Esophagus (tissue), 2 donors: Measurements from ENCODE around the gene REEP6. TPM values are rescaled to one million over a fixed set of nuclear protein-coding genes. Genes with fewer than 3 reads are reported as not detected.
"Not testable (repeated sequence)": the region's sequence is repeated elsewhere in the genome, so short reads cannot be mapped to it uniquely, and the experiment has no call there.

Experiments used
- H3K27ac ChIP-seq, 2 donors: one replicate each; pipeline ENCODE4 v1.5.1; 2013; ENCODE audit warnings: low read depth in 2 of 2, mild to moderate bottlenecking in 2 of 2, inconsistent platforms in 1 of 2, low read length in 1 of 2, moderate library complexity in 1 of 2
- H3K27me3 ChIP-seq, 2 donors: one replicate each; pipeline ENCODE4 v1.6.1; 2013; ENCODE audit warnings: low read length in 2 of 2, control low read depth in 1 of 2, mild to moderate bottlenecking in 1 of 2; ENCODE audit not compliant: insufficient read depth in 2 of 2, control insufficient read depth in 1 of 2
- H3K36me3 ChIP-seq, 2 donors: one replicate each; pipeline ENCODE4 v1.6.1; 2013; ENCODE audit warnings: low read length in 1 of 2; ENCODE audit not compliant: control insufficient read depth in 2 of 2, insufficient read depth in 2 of 2
- H3K4me1 ChIP-seq, 2 donors: one replicate each; pipeline ENCODE4 v1.6.1; 2013; ENCODE audit warnings: low read length in 1 of 2; ENCODE audit not compliant: control insufficient read depth in 2 of 2, insufficient read depth in 2 of 2
- H3K4me3 ChIP-seq, 2 donors: one replicate each; pipeline ENCODE4 v1.5.1; 2013; ENCODE audit warnings: low read length in 2 of 2, mild to moderate bottlenecking in 2 of 2, low read depth in 1 of 2, moderate library complexity in 1 of 2
- H3K9me3 ChIP-seq, 2 donors: one replicate each; pipeline ENCODE4 v1.6.1; 2013; ENCODE audit warnings: mild to moderate bottlenecking in 2 of 2, low read depth in 1 of 2, low read length in 1 of 2, moderate library complexity in 1 of 2; ENCODE audit not compliant: control insufficient read depth in 2 of 2, insufficient read depth in 1 of 2
- WGBS, 2 donors: extraction: QIAGEN DNeasy Blood & Tissue Kit; methylation state at CpG; one replicate each; pipeline ENCODE4 v1.1.7; 2013; 5-methylcytosine and 5-hydroxymethylcytosine counted together
- polyA plus RNA-seq, 2 donors: library from polyadenylated mRNA; stranded (reverse); fragments of 200-250 nt; gene quantifications; one replicate each; pipeline ENCODE4 v1.2.3, GENCODE V29; 2013
- donor health status: healthy with polysubstance abuse.
- donor health status: Bipolar disorder and iron deficiency.

The REEP6 gene
- polyA plus RNA-seq, 2 donors, result 10.1 to 14.4 TPM

DNA sequence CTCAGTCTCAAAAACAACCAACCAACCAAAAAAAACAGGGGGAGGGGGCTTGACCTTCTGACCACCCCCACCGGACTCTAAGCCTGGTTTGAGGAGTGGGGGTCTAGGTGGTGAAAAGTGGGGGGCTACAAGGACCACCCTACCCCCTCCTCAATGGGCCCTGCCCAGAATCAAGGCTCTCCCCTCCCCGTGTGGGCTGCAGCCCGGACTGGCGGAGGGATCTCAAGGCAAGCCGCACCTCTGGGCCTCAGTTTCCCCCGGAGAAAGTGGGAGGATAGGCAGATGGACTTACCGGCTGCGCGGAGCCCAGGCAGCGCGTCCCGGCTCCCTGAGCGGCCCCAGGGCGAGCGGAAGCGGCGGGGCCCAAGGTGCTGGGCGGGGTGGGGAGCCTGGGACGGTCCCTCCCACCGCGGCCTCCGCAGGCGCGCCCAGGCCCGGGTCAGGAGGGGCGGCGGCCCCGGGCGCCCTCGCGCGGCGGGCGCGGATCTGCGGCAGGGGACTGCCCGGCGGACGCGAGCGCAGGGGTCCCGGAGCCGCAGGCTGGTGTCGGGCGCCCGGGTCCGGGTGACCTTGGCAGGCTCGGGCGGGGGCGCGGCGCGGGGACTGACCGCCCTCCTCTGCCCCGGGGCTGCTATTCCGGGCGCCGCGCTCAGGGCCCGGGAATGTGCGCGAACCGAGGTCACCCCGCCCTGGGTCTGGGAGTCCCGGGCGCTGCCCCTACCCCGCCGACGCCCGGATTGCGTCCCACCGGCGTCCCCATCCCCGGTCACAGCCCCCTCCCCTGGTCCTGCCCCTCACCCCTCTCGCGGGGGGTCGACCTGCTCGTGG is 21.9 kb downstream of the REEP6 start, which contains the start of gene ADAMTSL5:
Gene ADAMTSL5, minus strand, starts transcription at position 349 of the 828 bp plus-strand sequence. CDS start 2,076 bp downstream, outside the sequence.
- Histone ChIP-seq H3K4me3 (peak within 1 kb of the TSS; percentile 50 to 58), H3K27ac (peak within 1 kb of the TSS; percentile 69 to 80), H3K4me1 (peaks cover 5 to 19% of the 10 kb centered on the region in 2 donors)

DNA sequence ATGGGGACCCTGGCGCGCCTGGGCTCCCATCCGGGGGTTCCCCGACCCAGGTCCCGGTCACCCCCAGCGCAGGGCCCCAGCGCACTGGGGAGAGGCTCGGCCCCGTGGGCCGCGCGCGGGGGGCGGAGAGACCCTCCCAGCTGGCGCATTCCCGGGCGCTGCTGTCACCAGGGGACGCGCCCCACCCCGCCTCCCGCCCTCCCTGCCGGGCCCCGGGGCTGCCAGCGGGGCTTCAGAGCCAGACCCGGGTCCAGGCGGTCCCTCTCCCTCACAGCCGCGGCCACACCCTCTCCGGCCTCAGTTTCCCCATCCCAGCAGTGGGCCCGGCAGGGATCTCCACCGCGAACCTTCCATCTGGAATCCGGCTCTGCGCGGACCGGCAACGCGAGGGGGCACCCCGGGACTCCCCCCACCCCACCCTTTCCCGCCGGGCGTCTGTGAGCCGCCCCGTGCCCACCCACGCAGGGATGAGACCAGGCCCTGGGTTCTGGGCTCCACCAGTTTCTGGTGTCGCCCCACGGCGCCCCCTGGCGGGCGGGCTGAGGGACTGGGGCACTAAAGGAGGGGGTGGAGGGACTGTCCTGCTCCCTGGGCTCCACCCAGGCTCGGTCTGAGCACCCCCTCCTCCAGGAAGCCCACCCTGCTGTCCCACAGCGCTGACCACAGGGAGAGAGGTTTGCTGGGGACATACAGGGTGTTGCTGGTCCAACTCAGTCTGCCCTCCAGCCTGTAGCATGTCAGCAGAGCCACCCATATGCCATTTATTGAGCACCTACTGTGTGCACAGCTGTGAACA is 22.7 kb downstream of the REEP6 start:
- Histone ChIP-seq H3K27me3 (no peaks in the 10 kb centered on the region), H3K9me3 (peaks cover 0 to 4% of the 10 kb centered on the region in 2 donors), H3K4me1 (peaks cover 5 to 16% of the 10 kb centered on the region in 2 donors), H3K27ac (peak overlapping the region; percentile 69 to 80), H3K36me3 (no peaks in the 10 kb centered on the region), H3K4me3 (peak overlapping the region; percentile 50 to 58)
- WGBS, 2 donors, result 4 to 6% methylated on average over 32 to 52 of the region's 52 CpGs

More for the DNA sequence above, 21.9 kb downstream of the REEP6 start, which contains the start of gene ADAMTSL5:
- Histone ChIP-seq H3K9me3 (no peaks in the 10 kb centered on the region), H3K27me3 (no peaks in the 10 kb centered on the region), H3K36me3 (no peaks in the 10 kb centered on the region)
- WGBS, 2 donors, result 1 to 3% methylated on average over 52 to 78 of the region's 78 CpGs

DNA sequence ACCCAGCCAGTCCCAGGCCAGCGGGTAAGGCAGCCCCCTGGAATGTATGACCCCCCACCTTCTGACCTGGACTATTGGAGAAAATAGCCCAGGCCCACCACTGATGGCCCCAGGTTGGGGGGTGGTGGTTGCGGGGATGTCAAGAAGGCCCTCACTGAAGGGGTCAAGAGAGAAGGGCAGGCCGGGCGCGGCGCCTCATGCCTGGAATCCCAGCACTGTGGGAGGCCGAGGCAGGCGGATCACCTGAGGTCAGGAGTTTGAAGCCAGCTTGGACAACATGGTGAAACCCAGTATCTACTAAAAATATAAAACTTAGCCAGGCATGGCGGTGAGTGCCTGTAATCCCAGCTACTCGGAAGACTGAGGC is 23.3 kb downstream of the REEP6 start:
- Histone ChIP-seq H3K27me3 (no peaks in the 10 kb centered on the region), H3K4me3 (no peak overlapping the region), H3K9me3 (peaks cover 0 to 4% of the 10 kb centered on the region in 2 donors), H3K4me1 (peaks cover 5 to 16% of the 10 kb centered on the region in 2 donors), H3K27ac (no peak overlapping the region), H3K36me3 (no peaks in the 10 kb centered on the region)
- 49 to 66% methylated on average over 10 of the region's 10 CpGs for WGBS, 2 donors

DNA sequence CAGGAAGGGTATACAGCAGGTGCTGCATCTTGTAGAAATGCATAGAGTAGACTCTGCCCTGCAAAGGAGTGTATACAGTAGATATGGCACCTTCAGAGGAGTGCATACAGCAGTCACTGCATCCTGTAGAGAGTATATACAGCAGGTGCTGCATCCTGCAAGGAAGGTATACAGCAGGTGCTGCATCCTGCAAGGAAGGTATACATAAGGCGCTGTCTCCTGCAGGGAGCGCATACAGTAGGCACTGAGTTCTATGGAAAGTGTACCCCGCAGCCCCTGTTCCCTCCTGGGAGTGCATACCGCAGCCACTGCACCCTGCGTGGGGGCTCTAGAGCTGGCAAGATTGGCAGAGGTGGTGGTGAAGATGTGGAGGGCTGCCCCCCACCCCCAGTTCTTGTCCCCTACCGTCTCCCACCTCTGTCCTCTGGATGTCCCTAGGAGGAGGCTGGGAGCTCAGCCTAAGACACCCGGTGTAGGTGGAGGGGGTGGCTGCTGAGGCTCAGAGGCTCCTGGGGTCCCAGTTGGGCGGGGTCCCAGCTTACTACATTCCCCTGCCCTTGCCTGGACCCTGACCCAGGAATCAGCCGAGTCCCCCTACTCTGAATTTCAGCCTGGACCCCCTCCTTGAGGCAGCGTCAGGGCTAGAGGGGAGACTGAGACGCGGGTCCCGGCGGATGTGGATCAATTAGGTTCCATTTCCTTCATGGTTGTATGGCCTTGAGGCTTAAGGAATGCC is 24.2 kb downstream of the REEP6 start:
- whole genome bisulfite sequencing, 2 donors, result 66 to 71% methylated on average over 14 of the region's 14 CpGs
- Histone ChIP-seq H3K36me3 (no peaks in the 10 kb centered on the region), H3K4me1 (peaks cover 5 to 10% of the 10 kb centered on the region in 2 donors), H3K27ac (no peak overlapping the region), H3K27me3 (no peaks in the 10 kb centered on the region), H3K4me3 (no peak overlapping the region), H3K9me3 (peaks cover 0 to 4% of the 10 kb centered on the region in 2 donors)

DNA sequence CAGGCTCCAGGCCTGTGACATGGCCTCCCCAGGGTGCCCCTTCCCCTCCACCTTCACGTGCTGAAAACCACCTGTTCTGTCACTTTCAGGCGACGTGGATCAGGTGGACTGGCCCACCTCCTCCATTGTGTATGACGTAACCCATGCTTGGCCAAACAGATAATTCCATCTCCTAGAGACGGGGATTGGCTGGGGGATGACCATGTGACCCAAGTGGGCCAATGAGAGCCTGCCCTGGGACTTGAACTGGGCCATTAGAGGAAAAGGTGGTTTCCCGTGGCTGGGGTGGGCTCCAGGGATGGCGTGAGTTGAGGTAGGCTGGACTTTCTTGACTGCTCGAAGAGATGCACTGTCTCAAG is 25.4 kb downstream of the REEP6 start:
- no peaks in the 10 kb centered on the region for H3K27me3 ChIP-seq

DNA sequence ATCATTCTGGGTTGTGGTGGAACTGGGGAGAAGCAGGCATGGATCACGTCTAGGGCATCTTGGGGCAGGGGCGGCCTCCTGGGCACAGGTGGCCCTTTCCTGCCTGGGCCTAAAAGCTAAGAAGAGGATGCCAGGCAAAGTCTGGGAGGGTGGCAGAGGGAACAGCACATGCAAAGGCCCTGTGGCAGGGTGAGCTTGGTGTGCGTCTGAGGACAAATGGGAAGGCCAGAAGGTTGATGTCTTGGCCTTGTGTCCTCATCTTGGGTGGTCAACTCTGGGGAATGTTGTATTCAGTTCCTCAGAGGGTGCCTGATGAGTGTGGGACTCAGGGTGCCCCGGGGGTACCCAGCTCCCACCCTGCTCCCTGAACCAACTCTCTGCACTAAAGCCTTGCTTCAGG is 27.5 kb downstream of the REEP6 start:
- Histone ChIP-seq H3K27ac (no peak overlapping the region), H3K4me3 (no peak overlapping the region), H3K4me1 (no peaks in the 10 kb centered on the region), H3K36me3 (no peaks in the 10 kb centered on the region), H3K9me3 (peaks cover 0 to 4% of the 10 kb centered on the region in 2 donors), H3K27me3 (peaks cover 0 to 1% of the 10 kb centered on the region in 2 donors)
- WGBS, 2 donors, result 86 to 88% methylated on average over 4 of the region's 4 CpGs

More for the DNA sequence above, 25.4 kb downstream of the REEP6 start:
- Histone ChIP-seq H3K4me1 (peaks cover 4 to 7% of the 10 kb centered on the region in 2 donors), H3K36me3 (no peaks in the 10 kb centered on the region), H3K27ac (no peak overlapping the region), H3K4me3 (no peak overlapping the region), H3K9me3 (peaks cover 0 to 4% of the 10 kb centered on the region in 2 donors)
- 69 to 75% methylated on average over 8 of the region's 8 CpGs for WGBS, 2 donors

DNA sequence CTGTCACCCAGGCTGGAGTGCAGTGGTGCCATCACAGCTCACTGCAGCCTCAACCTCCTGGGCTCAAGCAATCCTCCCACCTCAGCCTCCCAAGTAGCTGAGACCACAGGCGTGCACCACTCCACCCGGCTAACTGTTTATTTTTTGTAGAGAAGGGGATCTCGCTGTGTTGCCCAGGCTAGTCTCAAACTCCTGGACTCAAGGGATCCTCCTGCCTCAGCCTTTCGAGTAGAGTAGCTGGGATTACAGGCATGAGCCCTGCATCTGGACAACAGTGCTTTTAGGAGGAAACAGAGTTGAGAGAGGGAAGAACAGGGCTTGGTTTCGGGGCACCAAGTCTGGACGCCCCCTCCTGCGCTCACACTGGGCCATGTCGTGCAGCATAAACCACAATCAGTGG is 28.8 kb downstream of the REEP6 start:
- H3K9me3 ChIP-seq, H3K27me3 ChIP-seq, H3K36me3 ChIP-seq, H3K4me3 ChIP-seq, H3K27ac ChIP-seq, H3K4me1 ChIP-seq: not testable (repeated sequence)
- WGBS, 2 donors, result 84 to 93% methylated on average over 8 of the region's 8 CpGs

DNA sequence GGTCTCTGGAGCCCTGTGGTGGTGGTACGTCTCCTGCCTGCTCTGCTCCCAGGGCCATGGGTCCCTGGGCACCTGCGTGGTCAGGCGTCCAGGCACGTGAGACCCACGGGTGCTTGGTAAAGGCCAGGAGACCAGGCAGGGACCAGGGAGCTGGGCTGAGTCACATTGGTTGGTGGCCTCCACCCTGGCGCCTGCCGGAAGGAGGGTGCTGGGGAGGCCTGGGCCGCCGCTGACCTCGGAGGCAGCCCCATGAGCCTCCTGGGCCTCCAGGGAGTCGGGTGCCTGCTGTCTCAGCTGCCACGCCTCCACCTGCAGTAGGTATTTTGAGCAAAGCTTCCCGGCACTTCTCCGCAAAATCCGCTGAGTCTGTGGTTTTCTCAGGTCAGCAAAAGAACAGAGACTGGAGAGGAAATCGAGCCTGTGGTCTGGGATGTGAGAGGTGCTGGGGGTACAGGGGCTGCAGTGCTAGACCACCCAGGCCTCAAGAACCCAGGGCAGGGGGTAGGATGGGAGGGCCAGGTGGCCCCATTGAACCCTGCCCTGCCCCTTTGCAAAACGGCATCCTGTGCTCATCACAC is 29.3 kb downstream of the REEP6 start:
- Histone ChIP-seq H3K36me3 (no peaks in the 10 kb centered on the region), H3K9me3 (peaks cover 0 to 4% of the 10 kb centered on the region in 2 donors), H3K27me3 (peaks cover 0 to 4% of the 10 kb centered on the region in 2 donors), H3K4me1 (peaks cover 3 to 4% of the 10 kb centered on the region in 2 donors), H3K27ac (no peak overlapping the region), H3K4me3 (no peak overlapping the region)
- WGBS, 2 donors, result 76 to 81% methylated on average over 17 of the region's 17 CpGs

DNA sequence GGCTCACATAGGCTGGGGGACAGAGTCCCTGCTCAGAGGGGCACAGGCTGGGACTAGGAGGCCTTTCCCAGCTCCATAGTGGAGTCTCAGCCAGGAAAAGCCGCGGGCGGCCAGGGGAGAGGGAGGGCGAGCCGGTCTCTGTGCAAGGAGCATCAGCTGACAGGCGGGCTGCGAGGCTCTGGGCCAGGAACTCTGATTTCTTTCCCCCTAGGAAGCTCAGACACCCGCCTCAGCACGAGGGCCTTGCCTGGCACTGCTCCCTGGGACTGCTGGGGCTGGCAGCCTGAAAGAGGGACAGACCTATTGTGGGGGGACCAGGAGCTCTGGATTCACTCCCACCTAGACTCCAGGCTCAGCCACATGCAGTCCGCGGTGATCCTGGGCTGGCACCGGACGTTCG is 30.7 kb downstream of the REEP6 start:
- Histone ChIP-seq H3K9me3 (peaks cover 0 to 4% of the 10 kb centered on the region in 2 donors), H3K4me3 (no peak overlapping the region), H3K4me1 (peaks cover 3 to 4% of the 10 kb centered on the region in 2 donors), H3K36me3 (no peaks in the 10 kb centered on the region), H3K27me3 (peaks cover 0 to 7% of the 10 kb centered on the region in 2 donors), H3K27ac (no peak overlapping the region)
- WGBS, 2 donors, result 60 to 63% methylated on average over 14 of the region's 14 CpGs
